GM23248 (cell line): ENCODE data around the gene RUFY3. TPM values are rescaled to one million over a fixed set of nuclear protein-coding genes. Genes with fewer than 3 reads are reported as not detected.

Source experiments
- DNase-seq: peaks from one replicate; pipeline ENCODE4 v3.0.0-alpha.2; 2015
- H2AFZ ChIP-seq: fragments of 200-600 bp; sonication (generic); 2 replicates; pipeline ENCODE4 v1.6.1; 2016; ENCODE audit warnings: antibody characterized with exemption
- H3F3A ChIP-seq: fragments of 200-600 bp; sonication (generic); 2 replicates; pipeline ENCODE4 v1.6.1; 2016; ENCODE audit warnings: mild to moderate bottlenecking, antibody characterized with exemption, mixed run types; ENCODE audit not compliant: insufficient read depth
- H3K27ac ChIP-seq: fragments of 200-600 bp; sonication (generic); 2 replicates; pipeline ENCODE4 v1.5.1; 2016; ENCODE audit warnings: mild to moderate bottlenecking
- H3K27me3 ChIP-seq: fragments of 200-600 bp; sonication (generic); replicated peaks from 2 replicates; pipeline ENCODE4 v1.6.1; 2016; ENCODE audit warnings: mild to moderate bottlenecking; ENCODE audit not compliant: insufficient read depth
- H3K36me3 ChIP-seq: fragments of 200-600 bp; sonication (generic); 2 replicates; pipeline ENCODE4 v1.6.1; 2016; ENCODE audit warnings: low read depth, mild to moderate bottlenecking
- H3K4me1 ChIP-seq: fragments of 200-600 bp; sonication (generic); 2 replicates; pipeline ENCODE4 v1.6.1; 2016; ENCODE audit warnings: mild to moderate bottlenecking; ENCODE audit not compliant: insufficient read depth
- H3K4me2 ChIP-seq: fragments of 200-600 bp; sonication (generic); one replicate; pipeline ENCODE4 v1.6.1; 2016; ENCODE audit warnings: mild to moderate bottlenecking; ENCODE audit not compliant: unreplicated experiment
- H3K4me3 ChIP-seq: fragments of 200-600 bp; sonication (generic); 2 replicates; pipeline ENCODE4 v1.5.1; 2016; ENCODE audit warnings: mild to moderate bottlenecking
- H3K79me2 ChIP-seq: fragments of 200-600 bp; sonication (generic); 2 replicates; pipeline ENCODE4 v1.6.1; 2016; ENCODE audit warnings: mild to moderate bottlenecking; ENCODE audit not compliant: insufficient read depth
- H3K9ac ChIP-seq: fragments of 200-600 bp; sonication (generic); 2 replicates; pipeline ENCODE4 v1.6.1; 2016; ENCODE audit warnings: mild to moderate bottlenecking
- H3K9me2 ChIP-seq: fragments of 200-600 bp; sonication (generic); 2 replicates; pipeline ENCODE4 v1.6.1; 2016; ENCODE audit warnings: mixed run types, mild to moderate bottlenecking, moderate library complexity; ENCODE audit not compliant: insufficient read depth
- H3K9me3 ChIP-seq: fragments of 200-600 bp; sonication (generic); one replicate; pipeline ENCODE4 v1.6.1; 2017; ENCODE audit warnings: low read depth
- H4K20me1 ChIP-seq: fragments of 200-600 bp; sonication (generic); 2 replicates; pipeline ENCODE4 v1.6.0; 2016; ENCODE audit not compliant: insufficient read depth
- EZH2 ChIP-seq: fragments of 200-600 bp; sonication (generic); IDR thresholded peaks from 2 replicates; pipeline ENCODE4 v1.6.1; 2018; ENCODE audit warnings: antibody characterized with exemption, mild to moderate bottlenecking; ENCODE audit not compliant: insufficient read depth, poor library complexity, severe bottlenecking
- EZH2phosphoT487 ChIP-seq: fragments of 200-600 bp; sonication (generic); IDR thresholded peaks from 2 replicates; pipeline ENCODE4 v1.6.1; 2018; ENCODE audit warnings: antibody characterized with exemption, moderate library complexity, mild to moderate bottlenecking, low read depth; ENCODE audit not compliant: insufficient read depth
- WGBS, 2 experiments: methylation state at CpG; one replicate each; pipeline ENCODE4 v1.1.6; 2015 to 2017; ENCODE audit warnings: low lambda C conversion rate in 2 of 2, low coverage in 1 of 2; ENCODE audit errors: missing lambda C conversion rate in 2 of 2; 5-methylcytosine and 5-hydroxymethylcytosine counted together
- in situ Hi-C: fragments of 300-500 bp; cut with MboI; formaldehyde crosslinking; loops from 2 replicates; pipeline ENCODE4 v1.15.0; 2020
- polyA plus RNA-seq: library from polyadenylated mRNA; unstranded; fragments of >200 nt; fragmentation: Nextera tagmentation; extraction: Ambion mirVana; gene quantifications from 2 replicates; pipeline ENCODE4 v1.2.1, GENCODE V29; 2016
- small RNA-seq: library from RNA; depleted of rRNA; stranded (forward); fragments of <200 nt; gene quantifications from one replicate; pipeline ENCODE3, GENCODE V24; 2014; ENCODE audit warnings: low read depth, low replicate concordance
- total RNA-seq: library from RNA; depleted of rRNA; stranded (reverse); fragments of >200 nt; shearing (Covaris generic); gene quantifications from 2 replicates; pipeline ENCODE4 v1.2.3, GENCODE V29; 2014; rRNA removed

The RUFY3 gene
- total and polyA plus RNA-seq, 2 experiments from 2014 or later: 13.5 to 24.0 TPM

GRCh38 chr4:70849291-70849690 lies 127.5 kb downstream of the RUFY3 start:
- Histone ChIP-seq H2AFZ (no peak overlapping the region), H3K27ac (no peak overlapping the region), H3K36me3 (no peaks in the 10 kb centered on the region), H3F3A (no peaks in the 10 kb centered on the region), H3K9ac (no peak overlapping the region), H3K27me3 (no peaks in the 10 kb centered on the region), H3K4me2 (no peak overlapping the region), H3K4me3 (no peak overlapping the region), H3K4me1 (no peaks in the 10 kb centered on the region), H3K9me2 (no peaks in the 10 kb centered on the region), H4K20me1 (no peaks in the 10 kb centered on the region), H3K79me2 (no peaks in the 10 kb centered on the region), H3K9me3 (no peaks in the 10 kb centered on the region)
- 88 to 96% methylated on average over 5 of the region's 5 CpGs for WGBS, 2 experiments
- TF ChIP-seq EZH2: no peak
- no peak for TF ChIP-seq EZH2phosphoT487
- in situ Hi-C loops: no loop called here
- DNase-seq: no peak

DNA sequence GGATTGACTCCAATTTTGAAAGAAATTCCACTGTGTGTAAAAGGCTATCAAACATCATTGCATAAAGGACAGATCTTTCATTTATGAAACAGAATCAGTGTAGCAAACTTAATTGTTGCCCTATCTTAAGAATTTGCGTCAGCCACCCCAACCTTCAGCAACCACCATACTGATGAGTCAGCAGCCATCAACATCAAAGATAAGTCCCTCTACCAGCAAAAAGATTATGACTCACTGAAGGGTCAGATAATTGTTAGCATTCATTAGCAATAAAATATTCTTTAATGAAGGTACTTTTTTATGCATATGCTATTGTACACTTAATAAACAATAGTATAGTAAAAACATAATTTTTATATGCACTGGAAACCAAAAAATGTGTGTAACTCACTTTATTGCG lies 133.7 kb downstream of the RUFY3 start:
- Histone ChIP-seq H3K4me3 (no peak overlapping the region), H3K79me2 (no peaks in the 10 kb centered on the region), H3K4me2 (no peak overlapping the region), H4K20me1 (no peaks in the 10 kb centered on the region), H3K9me3 (no peaks in the 10 kb centered on the region), H3K27ac (no peak overlapping the region), H3K9me2 (no peaks in the 10 kb centered on the region), H3K9ac (no peak overlapping the region), H3F3A (no peaks in the 10 kb centered on the region), H3K4me1 (no peaks in the 10 kb centered on the region), H2AFZ (no peak overlapping the region), H3K27me3 (no peaks in the 10 kb centered on the region), H3K36me3 (no peaks in the 10 kb centered on the region)
- no peak for DNase-seq
- in situ Hi-C loops: no loop called here
- TF ChIP-seq EZH2phosphoT487 (no peak), EZH2 (no peak)
- WGBS, 2 experiments: 97 to 100% methylated on average over 2 of the region's 2 CpGs

Small RNA genes within 50 kb of the gene (small RNA-seq; reads per million reads assigned to genes)
- gene RF00026 (not detected), gene RNU6-520P (not detected), gene RNU6-784P (not detected), gene RNU6-891P (not detected)

Other genes with a start within 250 kb of the RUFY3 start
- not detected in 2 replicates for gene MUC7, start 249.8 kb upstream of the RUFY3 start, total RNA-seq
- gene MUC7, start 249.8 kb upstream of the RUFY3 start, polyA plus RNA-seq: not detected in 2 replicates
- not detected in 2 replicates for gene AMTN, start 203.4 kb upstream of the RUFY3 start, total RNA-seq
- not detected in 2 replicates for gene AMTN, start 203.4 kb upstream of the RUFY3 start, polyA plus RNA-seq
- gene AMBN, start 129.7 kb upstream of the RUFY3 start, total RNA-seq: not detected in 2 replicates
- not detected in 2 replicates for gene AMBN, start 129.7 kb upstream of the RUFY3 start, polyA plus RNA-seq
- gene ENAM, start 93.2 kb upstream of the RUFY3 start, total RNA-seq: not detected in 2 replicates
- gene ENAM, start 93.2 kb upstream of the RUFY3 start, polyA plus RNA-seq: not detected in 2 replicates
- gene JCHAIN, start 55.5 kb upstream of the RUFY3 start, total RNA-seq: 2.3 and 3.0 TPM in 2 replicates
- gene JCHAIN, start 55.5 kb upstream of the RUFY3 start, polyA plus RNA-seq: 4.7 and 4.9 TPM in 2 replicates
- gene UTP3, start 33.4 kb upstream of the RUFY3 start, total RNA-seq: 22.8 and 27.1 TPM in 2 replicates
- 17.8 and 19.2 TPM in 2 replicates for gene UTP3, start 33.4 kb upstream of the RUFY3 start, polyA plus RNA-seq
- 118 and 147 TPM in 2 replicates for gene GRSF1, start 117.9 kb downstream of the RUFY3 start, total RNA-seq
- 103 and 113 TPM in 2 replicates for gene GRSF1, start 117.9 kb downstream of the RUFY3 start, polyA plus RNA-seq
- 10.2 and 11.6 TPM in 2 replicates for gene MOB1B, start 180.4 kb downstream of the RUFY3 start, total RNA-seq
- gene MOB1B, start 180.4 kb downstream of the RUFY3 start, polyA plus RNA-seq: 7.1 and 7.5 TPM in 2 replicates